ENCODE measurements around the gene FAM50B. TPM values are rescaled to one million over a fixed set of nuclear protein-coding genes. Genes with fewer than 3 reads are reported as not detected.

The FAM50B gene
- polyA plus RNA-seq, 12 donors = 5.1 to 10.3 (median 6.4) TPM; not detected in 2

GRCh38 chr6:3869632-3870527, 20.7 kb downstream of the FAM50B start:
- no peak for DNase-seq

- no peak for DNase-seq
These were observed 21.4 kb downstream of the FAM50B start for GRCh38 chr6:3870528-3870925.

DNA sequence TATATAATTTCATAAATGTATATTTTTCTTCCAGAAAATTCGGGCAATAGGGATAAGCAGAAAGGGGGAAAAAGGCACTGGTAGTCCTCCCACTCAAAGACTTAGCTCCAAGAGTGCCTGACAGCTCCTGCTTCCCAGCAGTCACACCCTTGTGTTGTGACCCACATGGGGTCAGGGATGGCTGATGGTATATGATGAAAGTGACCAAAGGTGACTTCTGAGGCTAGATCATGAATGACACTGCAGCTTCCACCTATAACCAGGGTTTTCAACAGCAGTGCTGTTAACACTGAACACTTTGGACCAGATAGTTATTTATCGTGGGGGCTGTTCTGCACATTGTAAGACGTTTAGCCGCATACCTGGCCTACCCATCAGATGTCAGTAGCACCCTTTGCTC, 22.3 kb downstream of the FAM50B start:
- no peak for DNase-seq

GRCh38 chr6:3871939-3872338, 22.8 kb downstream of the FAM50B start:
- no peak for DNase-seq

GRCh38 chr6:3872370-3872854, 23.2 kb downstream of the FAM50B start:
- DNase-seq = no peak

DNA sequence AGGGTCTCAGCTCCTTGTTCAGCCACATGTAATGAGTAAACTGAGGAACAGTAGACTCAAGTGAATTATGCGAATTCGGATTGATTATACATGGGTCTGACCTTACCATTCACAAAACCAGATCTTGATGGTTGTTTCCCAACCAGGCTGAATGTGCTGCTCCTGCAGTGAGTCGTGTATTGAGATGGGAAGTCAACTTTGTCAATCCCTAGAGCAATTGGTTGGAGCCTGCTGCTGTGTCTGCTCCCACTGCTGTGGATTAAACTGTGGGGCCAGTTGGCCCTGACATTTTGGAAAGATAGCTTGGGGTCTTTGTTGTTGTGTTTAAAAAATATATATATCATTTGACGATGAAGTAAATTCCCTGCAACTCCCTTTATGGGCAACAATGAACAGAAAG, 23.9 kb downstream of the FAM50B start:
- no peak for DNase-seq

DNA sequence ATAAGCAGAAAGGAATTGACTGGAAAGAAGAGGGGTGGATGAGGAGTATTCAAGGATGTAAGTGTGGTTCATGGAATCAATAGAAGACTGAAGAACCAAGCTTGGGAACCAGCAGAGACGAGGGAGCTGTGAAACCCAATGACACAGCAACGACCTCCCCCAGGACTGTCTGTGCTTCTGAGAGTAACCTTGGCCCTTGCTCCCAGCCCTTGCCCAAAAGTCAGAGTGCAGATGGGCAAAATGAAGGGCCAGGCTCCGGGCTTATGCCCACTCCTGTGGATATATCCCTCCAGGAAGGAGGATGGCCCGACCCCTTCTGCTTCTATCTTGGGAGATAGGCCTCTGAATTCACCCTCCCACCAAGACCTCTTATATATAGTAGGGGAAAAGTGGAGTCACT, 24.9 kb downstream of the FAM50B start:
- no peak for DNase-seq

DNA sequence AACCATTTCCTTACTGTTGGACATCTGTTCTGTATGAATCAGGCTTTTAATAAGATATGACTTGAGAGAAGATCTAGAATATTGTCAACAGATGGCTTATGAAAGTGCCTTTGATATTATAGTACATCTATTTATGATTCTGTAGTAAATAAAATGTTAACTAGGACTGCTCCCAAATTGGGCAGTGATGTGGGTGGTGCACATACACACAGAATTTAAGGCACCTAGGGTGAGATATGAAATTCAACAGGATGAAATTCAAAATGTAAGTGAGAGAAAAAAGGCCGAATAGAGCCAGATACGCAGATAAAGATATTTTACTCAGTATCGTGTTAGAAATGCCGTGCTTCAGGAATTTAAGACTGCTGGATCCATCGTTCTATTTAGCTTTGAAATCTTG, 26.3 kb downstream of the FAM50B start:
- DNase-seq = no peak

DNA sequence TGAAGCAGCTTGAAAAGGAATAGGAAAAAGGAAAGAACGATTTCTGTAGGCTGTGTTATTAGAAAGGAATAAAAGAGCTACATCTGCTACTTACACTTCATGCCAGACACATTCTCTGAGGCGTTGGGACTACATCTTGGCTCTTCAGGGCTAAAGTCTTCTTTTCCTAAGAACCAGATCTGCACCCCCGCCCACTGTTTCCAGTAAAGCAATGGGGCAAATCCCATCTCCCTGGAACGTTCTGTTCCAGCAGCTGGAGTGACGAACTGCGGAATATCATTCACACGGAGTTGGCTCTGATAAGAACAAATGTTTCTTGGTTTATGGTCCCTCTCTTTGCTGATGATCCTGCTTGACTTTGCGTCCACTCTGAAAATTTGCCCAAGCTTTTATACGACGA, 26.9 kb downstream of the FAM50B start:
- no peak for DNase-seq

- no peak for DNase-seq
These were observed 27.7 kb downstream of the FAM50B start for GRCh38 chr6:3876866-3877265.

GRCh38 chr6:3878048-3878666, 29.0 kb downstream of the FAM50B start:
- no peak for DNase-seq

DNA sequence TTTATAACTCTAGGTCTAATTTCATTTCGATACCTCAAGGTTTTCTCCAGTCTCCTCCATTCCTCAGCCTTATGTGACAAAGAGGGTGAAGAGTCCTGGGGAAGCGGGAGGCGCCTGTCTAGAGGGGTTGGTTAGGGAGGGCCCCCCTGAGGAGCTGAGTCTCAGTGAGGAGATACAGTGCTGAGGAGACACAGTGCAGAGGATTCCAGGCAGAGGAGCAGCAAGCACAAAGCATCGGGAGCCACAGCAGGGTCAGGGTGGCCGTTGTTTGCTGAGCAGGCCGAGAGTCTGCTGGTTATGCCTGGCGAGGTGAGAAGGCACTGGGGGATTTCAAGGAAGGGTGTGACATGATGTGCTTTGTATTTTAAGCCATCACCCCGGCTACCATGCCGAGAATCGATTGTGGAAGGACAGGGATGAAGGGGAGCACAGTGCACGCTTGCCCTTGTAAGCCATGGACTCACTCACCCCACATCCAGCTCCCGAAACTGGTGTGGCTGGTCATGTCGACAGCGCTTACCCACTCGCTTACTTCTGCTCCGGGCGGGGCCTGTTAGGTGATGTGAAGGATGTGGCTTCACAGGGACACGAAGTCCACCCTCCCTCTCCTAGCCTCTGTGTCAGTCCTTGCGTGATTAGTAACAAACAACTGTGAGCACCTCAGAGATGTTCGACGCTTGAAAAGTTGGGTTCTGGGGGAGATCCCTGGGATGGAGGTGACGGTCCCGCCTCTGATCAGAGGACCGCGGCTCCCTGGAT, 30.2 kb downstream of the FAM50B start:
- no peak for DNase-seq

- no peak for DNase-seq
These were observed 32.7 kb downstream of the FAM50B start for GRCh38 chr6:3881711-3882421.

GRCh38 chr6:3882431-3882830, 33.3 kb downstream of the FAM50B start:
- DNase-seq = no peak

DNA sequence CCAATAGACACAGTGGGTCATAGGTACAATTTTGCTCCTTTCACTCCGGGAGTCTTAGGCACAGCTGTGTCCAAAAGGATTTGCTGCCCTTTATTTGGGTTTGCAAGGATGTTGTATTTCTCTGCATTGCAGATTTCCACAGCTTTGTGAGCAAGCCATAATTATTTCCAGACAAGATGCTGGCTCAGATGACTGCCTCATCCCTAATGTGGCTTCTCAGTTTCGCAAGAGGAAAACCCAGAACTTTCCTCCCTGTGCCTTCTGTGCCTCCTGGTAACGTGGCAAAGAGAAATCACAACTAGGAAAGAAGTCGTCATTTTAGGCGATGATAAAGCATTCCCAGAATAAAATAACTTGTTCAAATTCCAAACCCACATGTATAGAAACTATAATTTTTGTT, 33.7 kb downstream of the FAM50B start:
- peak; percentile 79 for DNase-seq

DNA sequence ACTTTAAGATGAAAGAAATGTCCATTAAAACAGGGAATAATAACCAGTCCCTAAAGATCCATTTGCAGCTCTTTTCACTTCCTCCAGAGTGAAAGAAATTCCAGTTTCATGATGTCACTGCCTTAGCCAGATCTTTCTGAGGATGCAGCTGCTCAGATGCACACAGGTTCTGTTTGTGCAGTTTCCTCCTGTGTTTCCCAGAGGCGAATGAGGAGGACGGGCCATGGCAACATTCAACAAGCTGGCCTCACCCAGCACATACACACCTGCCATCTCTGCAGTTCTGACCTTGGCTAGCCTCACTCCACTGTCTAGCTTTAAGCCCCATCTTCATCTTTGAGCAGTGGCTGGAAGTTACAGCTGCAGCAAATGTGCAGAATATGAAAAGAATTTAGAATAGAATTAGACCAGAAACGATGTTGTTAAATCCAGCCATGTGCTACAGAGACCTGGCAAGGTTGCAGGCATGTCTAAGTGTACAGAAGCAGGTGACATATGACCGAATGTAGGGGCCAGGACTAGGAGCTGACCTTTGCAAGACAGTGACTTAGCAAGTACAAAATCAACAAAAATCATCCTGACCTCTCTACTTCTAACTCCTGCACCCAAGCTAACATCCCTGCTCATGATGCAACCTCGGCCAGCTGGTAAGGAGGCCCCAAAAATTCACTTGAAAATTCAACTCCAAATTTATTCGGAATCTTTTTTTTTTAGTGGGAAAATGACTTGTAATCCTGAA, 35.0 kb downstream of the FAM50B start:
- peak; percentile 82 for DNase-seq

- no peak for DNase-seq
These were observed 36.3 kb downstream of the FAM50B start for GRCh38 chr6:3885262-3886036.

- DNase-seq = no peak
These were observed 38.1 kb downstream of the FAM50B start for GRCh38 chr6:3887150-3887700.

DNA sequence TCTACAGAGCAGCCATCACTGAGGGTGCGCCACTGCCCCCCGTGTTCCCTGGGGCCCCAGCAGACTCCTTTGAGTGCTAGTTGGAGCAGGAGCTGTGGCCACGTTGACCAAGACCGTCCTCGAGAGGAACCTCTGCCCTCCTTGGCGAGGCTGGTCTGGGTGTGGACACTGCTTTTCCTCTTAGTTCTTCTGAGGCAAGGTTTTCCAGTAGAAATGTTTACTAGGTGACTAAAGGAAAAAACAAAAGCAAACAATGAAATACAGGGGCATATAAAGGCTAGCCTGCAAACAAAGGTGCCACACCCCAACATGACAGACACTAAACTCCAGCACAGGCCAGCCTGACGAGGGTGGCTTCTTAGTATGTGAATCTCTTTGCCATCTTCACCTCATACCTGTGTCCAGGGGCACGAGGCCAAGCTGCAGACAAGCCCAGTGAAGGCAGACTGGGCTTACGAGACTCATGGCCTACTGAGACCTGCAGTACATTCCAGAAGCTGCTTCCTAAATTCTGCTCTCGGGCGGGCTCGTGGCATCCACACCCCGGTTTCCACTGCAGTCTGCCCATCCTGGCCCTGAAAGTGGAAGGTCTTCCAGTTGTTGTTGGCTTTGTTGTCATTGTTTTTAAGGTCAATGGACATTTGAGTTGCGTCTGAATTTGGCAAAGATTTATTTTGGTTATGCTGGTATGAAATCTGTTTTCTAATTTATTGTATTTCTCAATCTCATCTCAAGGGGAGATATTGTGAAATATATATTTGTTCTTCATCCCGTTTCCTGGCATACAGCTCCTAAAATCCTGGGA, 39.2 kb downstream of the FAM50B start:
- DNase-seq = no peak
